OCI-LY3 (cell line): ENCODE results near the gene NPRL2.

Source experiments
- H2AFZ ChIP-seq: fragments of 200-600, 300-600 bp; shearing (Covaris generic); 2 replicates; pipeline ENCODE4 v1.6.0; 2014; ENCODE audit warnings: antibody characterized with exemption, low read depth, low read length
- H3K27ac ChIP-seq: fragments of 200-600, 300-600 bp; sonication (generic); 2 replicates; pipeline ENCODE4 v1.5.1; 2014; ENCODE audit warnings: mild to moderate bottlenecking, low read length, moderate library complexity, mixed read lengths
- H3K27me3 ChIP-seq: fragments of 200-600, 300-600 bp; sonication (generic); 2 replicates; pipeline ENCODE4 v1.6.1; 2014; ENCODE audit warnings: low read depth, low read length, mixed read lengths
- H3K36me3 ChIP-seq: fragments of 200-600, 300-600 bp; sonication (generic); replicated peaks from 2 replicates; pipeline ENCODE3; 2014; ENCODE audit warnings: low read depth, low read length, mixed read lengths
- H3K4me1 ChIP-seq: fragments of 300-600, 200-600 bp; sonication (generic); 2 replicates; pipeline ENCODE4 v1.6.1; 2014; ENCODE audit warnings: low read length, mixed read lengths
- H3K4me2 ChIP-seq: fragments of 200-600, 300-600 bp; sonication (generic); 2 replicates; pipeline ENCODE4 v1.6.1; 2014; ENCODE audit warnings: low read length, mixed read lengths
- H3K4me3 ChIP-seq: fragments of 300-600, 200-600 bp; sonication (generic); 2 replicates; pipeline ENCODE4 v1.5.1; 2014; ENCODE audit warnings: antibody characterized with exemption, mild to moderate bottlenecking, low read length, moderate library complexity
- H3K79me2 ChIP-seq: fragments of 300-600, 200-600 bp; shearing (Covaris generic); 2 replicates; pipeline ENCODE4 v1.6.1; 2014; ENCODE audit warnings: mild to moderate bottlenecking, low read length, mixed read lengths
- H3K9ac ChIP-seq: fragments of 300-600, 200-600 bp; shearing (Covaris generic); 2 replicates; pipeline ENCODE4 v1.6.0; 2014; ENCODE audit warnings: mild to moderate bottlenecking, low read length, moderate library complexity
- H3K9me3 ChIP-seq: fragments of 200-600, 300-600 bp; shearing (Covaris generic); 2 replicates; pipeline ENCODE4 v1.6.1; 2014; ENCODE audit warnings: low read length, mixed read lengths; ENCODE audit not compliant: insufficient read depth
- H4K20me1 ChIP-seq: fragments of 200-600, 300-600 bp; sonication (generic); 2 replicates; pipeline ENCODE4 v1.6.1; 2016; ENCODE audit warnings: low read length, mixed read lengths; ENCODE audit not compliant: insufficient read depth
- CTCF ChIP-seq: fragments of 200-600, 300-600 bp; sonication (generic); IDR thresholded peaks from 2 replicates; pipeline ENCODE4 v1.5.1; 2014; ENCODE audit warnings: antibody characterized with exemption, low read length, low read depth
- EZH2phosphoT487 ChIP-seq: fragments of 200-600 bp; shearing (Covaris generic); IDR thresholded peaks from 2 replicates; pipeline ENCODE4 v1.6.1; 2018; ENCODE audit warnings: antibody characterized with exemption, mixed run types, low read depth

The NPRL2 gene

GRCh38 chr3:50333744-50334328 is 16.7 kb downstream of the NPRL2 start:
- H3K4me1 ChIP-seq: peaks cover 18% of the 10 kb centered on the region
- no peak overlapping the region for H3K4me3 ChIP-seq
- H3K9ac ChIP-seq: no peak overlapping the region
- H3K27ac ChIP-seq: no peak overlapping the region
- peaks cover 71% of the 10 kb centered on the region for H3K79me2 ChIP-seq
- peaks cover 15% of the 10 kb centered on the region for H4K20me1 ChIP-seq
- H3K4me2 ChIP-seq: no peak overlapping the region
- no peaks in the 10 kb centered on the region for H3K9me3 ChIP-seq
- TF ChIP-seq CTCF (no peak), EZH2phosphoT487 (no peak)
- H2AFZ ChIP-seq: no peak overlapping the region
- no peaks in the 10 kb centered on the region for H3K27me3 ChIP-seq
- H3K36me3 ChIP-seq: peaks cover 53% of the 10 kb centered on the region

- Histone ChIP-seq H2AFZ (no peak overlapping the region), H3K9ac (no peak overlapping the region), H4K20me1 (peaks cover 15% of the 10 kb centered on the region), H3K36me3 (peaks cover 51% of the 10 kb centered on the region), H3K4me3 (no peak overlapping the region), H3K4me1 (peaks cover 25% of the 10 kb centered on the region), H3K4me2 (no peak overlapping the region), H3K27me3 (no peaks in the 10 kb centered on the region), H3K9me3 (no peaks in the 10 kb centered on the region), H3K27ac (no peak overlapping the region), H3K79me2 (peaks cover 68% of the 10 kb centered on the region)
- TF ChIP-seq EZH2phosphoT487 (no peak), CTCF (no peak)
These were observed 19.1 kb downstream of the NPRL2 start for GRCh38 chr3:50331364-50331907.

GRCh38 chr3:50330330-50330729 is 20.2 kb downstream of the NPRL2 start:
- H3K36me3 ChIP-seq: peaks cover 45% of the 10 kb centered on the region
- no peaks in the 10 kb centered on the region for H3K27me3 ChIP-seq
- no peak overlapping the region for H3K4me2 ChIP-seq
- peaks cover 61% of the 10 kb centered on the region for H3K79me2 ChIP-seq
- no peak overlapping the region for H3K27ac ChIP-seq
- peaks cover 15% of the 10 kb centered on the region for H4K20me1 ChIP-seq
- no peak overlapping the region for H3K9ac ChIP-seq
- H3K4me1 ChIP-seq: peaks cover 16% of the 10 kb centered on the region
- no peaks in the 10 kb centered on the region for H3K9me3 ChIP-seq
- no peak overlapping the region for H2AFZ ChIP-seq
- TF ChIP-seq EZH2phosphoT487: no peak
- no peak for TF ChIP-seq CTCF
- H3K4me3 ChIP-seq: no peak overlapping the region

- Histone ChIP-seq H3K27ac (peak within 1 kb of the TSS; percentile 22), H2AFZ (no peak within 1 kb of the TSS), H3K36me3 (peaks cover 38% of the 10 kb centered on the region)
These were observed 22.5 kb downstream of the NPRL2 start, which contains the start of gene TUSC2 for GRCh38 chr3:50327943-50328691. TSS of gene TUSC2 (minus strand) at chr3:50328223. CDS start at chr3:50328099, 124 bp downstream.

More at GRCh38 chr3:50327943-50328691, 22.5 kb downstream of the NPRL2 start, which contains the start of gene TUSC2:
- Histone ChIP-seq H3K27me3 (no peaks in the 10 kb centered on the region), H3K4me2 (peak within 1 kb of the TSS; percentile 93), H3K79me2 (peaks cover 39% of the 10 kb centered on the region), H3K4me3 (peak within 1 kb of the TSS; percentile 91), H3K9ac (peak within 1 kb of the TSS; percentile 81), H3K4me1 (peaks cover 14% of the 10 kb centered on the region), H3K9me3 (no peaks in the 10 kb centered on the region), H4K20me1 (peaks cover 2% of the 10 kb centered on the region; the same call in 1 of the 2 replicates)
- TF ChIP-seq EZH2phosphoT487 (no peak), CTCF (no peak)
